HG02678 (cell line): ENCODE measurements around the gene CMTM4.

ENCODE experiments used
- ATAC-seq: cut with Tn5 transposase; IDR thresholded peaks from one replicate; pipeline ENCODE4 v1.9.1; 2021; ENCODE audit warnings: mild to moderate bottlenecking, moderate library complexity; ENCODE audit not compliant: unreplicated experiment

The CMTM4 gene

DNA sequence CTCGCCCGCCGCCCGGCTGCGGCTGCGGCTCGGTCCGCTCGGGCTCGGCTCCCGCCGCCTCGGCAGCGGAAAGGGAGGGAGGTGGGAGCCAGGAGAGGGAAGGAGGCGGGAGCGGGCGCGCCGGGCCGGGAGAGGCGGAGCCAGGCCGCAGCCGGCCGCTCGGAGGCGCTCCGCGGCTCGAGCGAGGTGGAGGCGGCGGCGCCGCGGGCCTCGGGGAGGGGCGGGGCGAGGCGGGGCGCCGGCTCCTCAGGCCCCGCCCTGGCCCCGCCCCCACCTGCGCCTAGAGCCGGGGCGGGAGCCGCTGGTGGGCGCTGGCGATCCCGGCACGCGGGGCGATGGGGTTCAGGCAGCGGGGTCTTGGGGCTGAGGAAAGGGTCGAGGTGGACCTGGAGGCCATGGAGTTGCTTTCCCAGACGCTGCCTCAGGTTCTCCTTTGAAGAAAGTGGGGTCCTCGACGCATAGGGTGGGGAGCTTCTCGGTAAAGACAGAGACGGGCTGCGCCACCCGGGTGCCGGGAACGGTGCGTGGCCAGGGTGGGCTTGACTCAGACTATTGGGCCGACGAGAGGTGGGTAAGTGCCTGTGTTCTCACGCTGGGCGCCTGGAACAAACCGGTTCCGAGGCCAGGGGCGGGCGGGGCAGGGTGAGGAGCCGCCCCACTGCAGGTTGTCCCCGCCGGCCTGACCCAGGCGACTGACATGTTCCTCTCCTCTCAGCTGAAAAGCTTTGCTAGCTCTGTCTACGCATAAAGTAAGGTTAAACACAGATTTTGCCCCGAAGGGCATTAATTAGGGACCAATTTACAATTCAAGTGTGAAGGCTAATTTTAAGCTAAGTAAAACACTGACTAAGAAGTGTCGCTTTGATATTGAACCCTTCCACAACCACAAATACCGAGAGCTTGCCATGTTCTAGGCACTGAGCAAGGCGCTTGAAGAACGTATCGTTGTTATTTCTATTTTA, at the start of gene CMTM4:
Gene CMTM4, minus strand, starts transcription at position 75 of the 962 bp plus-strand sequence. CDS start 218 bp downstream, outside the sequence.
- ATAC-seq = peak; percentile 91

DNA sequence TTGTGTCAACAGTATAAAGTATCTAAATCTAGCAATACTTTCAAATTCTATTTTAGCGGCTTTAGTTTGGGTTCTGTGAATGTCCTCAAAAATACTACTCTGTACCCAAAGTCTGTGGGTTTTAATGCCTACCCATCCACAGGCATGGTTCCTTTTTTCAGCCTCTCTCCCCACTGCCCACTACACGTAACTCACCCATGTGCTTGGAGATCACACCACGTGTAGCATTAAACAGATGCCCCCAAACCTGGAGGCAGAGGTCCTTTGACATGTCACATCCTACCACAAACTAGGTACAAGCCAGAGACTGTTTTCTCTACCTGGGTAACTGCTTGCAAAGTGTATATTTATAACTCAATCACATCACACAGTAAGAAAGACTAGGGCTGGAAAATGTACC, 49.5 kb upstream of the CMTM4 start:
- no peak for ATAC-seq

DNA sequence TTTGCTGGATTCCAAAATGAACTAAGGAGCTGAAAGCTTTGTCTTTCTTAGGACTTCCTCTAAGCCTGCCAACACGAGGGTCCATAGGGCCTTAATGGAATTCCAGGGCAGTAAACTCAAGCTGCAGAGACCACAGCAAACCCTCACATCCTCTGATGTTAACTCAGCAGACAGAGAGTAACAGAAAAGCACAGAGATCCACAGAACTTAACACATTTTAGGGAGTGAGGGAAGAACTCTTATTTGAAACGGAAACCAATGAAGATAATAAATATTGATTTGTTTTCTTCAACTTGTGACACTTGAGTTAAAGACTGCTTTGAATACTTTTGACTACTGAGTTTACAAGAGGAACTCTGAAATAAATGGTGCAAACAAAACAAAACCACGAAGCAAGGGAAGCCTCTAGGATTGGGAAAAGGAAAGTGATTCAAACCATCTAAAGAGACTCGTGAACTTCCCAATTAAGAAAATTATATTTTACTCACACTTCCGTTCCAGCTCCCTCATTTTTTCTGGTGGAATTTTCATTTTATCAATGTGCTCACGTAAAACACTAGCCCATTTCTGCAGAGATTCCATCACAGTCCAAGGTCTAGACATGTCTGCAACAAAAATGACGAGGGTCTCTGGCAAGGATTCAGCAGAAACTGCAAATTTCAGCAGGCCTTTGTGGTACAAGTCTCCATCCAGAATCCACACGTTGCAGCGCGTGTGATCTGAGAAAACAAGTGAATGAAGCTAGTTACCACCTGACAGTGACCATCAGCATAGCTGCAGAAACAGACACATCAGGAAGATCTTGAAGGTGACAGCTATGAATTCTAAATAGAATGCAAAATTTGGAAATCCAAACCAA, 45.6 kb upstream of the CMTM4 start:
- no peak for ATAC-seq

DNA sequence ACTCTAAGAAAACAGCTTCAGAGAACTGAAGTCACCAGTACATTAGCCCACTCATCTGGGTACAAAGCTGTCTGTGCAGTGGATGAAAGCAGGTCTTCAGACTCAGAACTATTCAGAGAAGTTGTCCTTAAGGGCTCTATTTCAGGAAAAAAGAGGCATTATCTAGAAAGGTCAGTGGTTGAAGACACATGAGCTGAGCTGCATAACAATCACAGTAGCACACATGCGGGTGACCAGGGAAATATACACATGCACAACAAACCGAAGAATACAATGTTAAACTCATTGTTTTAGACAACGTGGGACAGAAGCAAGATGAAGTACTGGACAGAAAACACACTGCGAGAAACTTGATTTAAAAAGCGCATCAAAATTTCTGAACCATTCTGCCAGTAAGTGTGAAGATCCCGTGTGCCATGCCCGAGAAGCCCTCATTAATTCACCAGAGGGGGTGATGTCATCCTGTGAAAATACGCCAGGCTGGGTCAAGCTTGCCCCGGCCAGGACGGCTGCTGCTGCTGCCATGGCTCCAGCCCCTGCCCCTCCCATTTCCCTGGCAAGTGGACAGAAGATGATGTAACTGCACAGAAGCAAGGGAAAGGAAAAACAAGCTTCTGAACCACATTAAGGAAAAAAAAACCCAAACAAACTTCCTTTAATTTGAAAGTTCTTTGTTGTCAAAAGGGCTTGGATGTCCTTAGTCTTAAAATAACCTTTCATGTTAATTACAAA, 44.8 kb upstream of the CMTM4 start:
- ATAC-seq = no peak

DNA sequence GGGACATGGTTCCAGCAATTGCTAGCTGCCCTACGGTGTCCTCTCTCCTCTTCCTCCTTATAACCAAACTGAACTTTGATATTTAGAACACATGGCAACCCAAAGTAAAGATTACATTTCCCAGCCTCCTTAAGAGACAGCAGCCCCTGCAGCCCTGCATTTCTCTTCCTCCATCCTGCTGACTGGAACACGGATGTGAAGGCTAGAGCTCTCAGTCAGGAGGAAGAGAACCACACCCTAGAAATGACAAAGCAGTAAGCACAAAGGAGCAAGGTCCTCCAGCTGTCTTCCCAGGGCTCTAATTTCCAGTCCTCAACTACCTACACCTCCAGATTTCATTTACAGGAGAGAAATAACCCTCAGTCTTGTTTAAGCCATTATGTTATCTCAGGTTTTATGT, 44.0 kb upstream of the CMTM4 start:
- ATAC-seq = no peak

DNA sequence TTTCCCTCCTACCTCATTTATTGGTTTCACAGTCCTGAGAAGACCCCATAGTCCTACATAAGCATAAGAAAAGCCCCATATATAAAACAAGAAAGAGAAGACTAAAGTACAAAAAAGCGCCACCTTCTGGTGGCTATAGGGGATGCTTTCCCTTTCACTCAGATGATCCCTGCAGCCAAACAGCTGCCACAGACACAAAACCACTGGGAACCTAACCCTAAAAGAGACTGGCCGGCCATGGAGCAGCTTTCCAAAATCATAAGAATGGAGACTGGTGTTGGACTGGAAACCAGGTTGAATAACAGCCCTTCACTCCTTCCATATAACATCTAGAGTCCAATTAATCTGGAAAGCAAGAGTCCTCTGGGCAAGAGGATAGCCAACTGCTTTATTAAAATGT, 43.5 kb upstream of the CMTM4 start:
- ATAC-seq = no peak

DNA sequence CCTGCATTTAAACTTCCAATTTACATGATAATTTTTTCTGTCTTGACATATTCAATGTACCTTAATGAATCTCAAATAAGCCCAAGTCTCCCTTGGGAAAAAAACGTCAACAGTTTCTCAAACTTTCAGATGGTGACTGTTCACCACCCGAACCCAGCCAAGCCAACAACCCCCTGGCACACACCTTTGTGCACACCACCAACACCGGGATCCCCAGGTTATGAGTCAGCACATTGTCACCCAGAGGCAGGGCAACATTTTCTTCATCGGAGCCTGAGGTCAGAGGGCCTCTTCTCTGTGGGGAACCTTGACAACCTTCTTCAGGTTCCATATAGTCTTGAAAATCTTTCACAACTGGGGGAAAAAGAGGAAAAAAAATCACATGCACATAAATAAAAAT, 39.3 kb upstream of the CMTM4 start:
- ATAC-seq = no peak

DNA sequence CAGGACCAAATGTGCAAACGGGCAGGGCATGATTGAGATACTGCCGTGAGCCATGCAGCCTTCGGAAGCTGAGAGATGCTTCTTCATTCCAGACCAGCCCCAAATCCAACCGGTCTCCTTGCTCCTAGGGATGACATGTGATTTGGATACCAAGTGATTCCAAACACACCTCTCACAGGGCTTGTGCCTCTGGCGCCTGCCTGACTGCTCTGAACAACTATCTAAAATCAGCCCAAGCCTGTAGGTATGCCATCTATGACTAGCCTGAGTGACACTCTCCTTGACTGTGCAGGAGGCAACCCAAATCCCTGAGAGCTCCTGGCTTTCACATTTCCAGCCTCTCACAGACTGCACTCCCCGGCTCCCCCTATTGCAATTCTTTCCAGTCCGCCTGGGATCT, 34.6 kb upstream of the CMTM4 start:
- no peak for ATAC-seq

DNA sequence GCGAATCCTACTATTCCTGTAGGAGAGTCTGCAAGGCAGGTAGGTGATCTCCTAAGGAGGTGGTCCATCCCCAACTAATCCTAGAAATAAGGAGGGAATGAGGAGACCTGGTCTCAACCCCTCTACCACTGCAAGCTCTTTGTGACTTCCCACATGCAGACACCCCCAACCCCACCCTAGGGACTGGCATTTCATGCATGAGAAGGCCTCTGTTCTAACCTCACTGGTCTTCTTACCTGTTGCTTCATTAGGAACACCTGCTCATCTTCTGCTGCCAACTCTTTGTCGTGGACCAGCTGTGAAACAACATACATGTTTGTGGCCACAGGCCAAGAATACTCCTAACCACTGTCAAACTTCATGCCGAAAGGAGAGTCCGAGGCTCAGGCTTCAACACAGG, 32.3 kb upstream of the CMTM4 start:
- no peak for ATAC-seq

DNA sequence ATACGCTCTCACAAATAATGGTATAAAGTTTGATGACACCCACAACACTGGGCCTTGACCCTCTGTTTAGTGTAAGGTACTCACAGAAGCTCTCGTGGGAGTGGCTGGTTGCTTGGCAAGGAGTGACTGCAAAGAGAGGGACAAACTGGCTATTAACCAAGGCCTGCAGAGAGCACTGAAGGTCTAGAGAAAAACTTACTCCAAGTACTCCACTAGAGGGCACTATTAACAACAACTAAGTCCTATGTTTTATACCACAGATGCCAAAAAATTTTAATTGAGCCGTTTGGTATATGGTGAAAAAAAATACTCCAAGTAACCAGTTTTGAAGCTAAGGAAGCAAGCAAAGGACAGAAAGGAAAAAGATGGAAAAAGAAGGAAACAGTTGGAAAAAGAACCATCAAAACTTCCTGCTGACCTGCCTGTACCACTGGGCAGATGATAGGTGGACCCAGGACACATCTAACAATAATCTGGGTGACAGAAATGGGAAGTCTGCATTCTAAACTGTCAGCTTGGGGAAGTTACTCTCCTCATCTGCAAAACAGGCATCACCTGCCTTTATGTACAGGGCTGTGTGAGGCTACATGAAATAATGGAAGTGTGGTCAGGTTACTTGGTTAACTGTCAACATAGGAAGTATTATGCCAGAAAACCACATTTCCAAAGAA, 31.7 kb upstream of the CMTM4 start:
- ATAC-seq = no peak

DNA sequence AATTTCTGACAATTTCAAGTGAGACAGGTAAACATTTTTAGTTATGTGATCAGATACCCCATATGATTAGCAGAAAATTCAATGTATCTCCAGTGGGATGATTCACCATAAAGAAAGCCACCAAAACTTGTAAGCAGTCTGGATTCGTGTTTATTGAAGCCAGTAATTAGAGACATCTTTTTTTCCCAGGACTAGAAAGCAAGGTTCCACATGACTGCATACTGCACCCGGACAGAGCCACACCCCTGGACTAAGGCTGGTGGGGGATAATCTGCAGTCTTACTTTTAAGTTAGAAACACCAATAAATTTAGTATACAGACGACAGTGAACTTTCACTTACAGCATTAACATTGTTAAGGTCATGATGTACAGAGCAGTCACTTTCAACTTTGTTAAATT, 24.2 kb upstream of the CMTM4 start:
- ATAC-seq = no peak

DNA sequence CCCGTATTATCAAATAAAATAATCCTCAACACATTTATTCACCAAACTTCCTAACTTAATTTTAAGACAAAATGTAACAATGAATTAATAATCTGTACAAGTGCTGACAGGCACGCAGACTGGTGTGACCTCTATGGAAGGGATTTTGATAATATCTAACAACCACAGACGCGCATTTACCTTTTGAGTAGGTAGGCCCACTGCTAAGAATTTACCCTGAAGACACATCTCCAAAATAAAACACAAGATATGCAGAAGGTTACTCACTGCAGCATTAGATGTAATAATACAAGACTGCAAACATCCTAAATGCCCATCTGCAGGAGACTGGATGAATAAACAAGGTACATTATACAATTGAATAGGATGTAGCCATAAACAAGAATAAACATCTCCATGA, 22.7 kb upstream of the CMTM4 start:
- ATAC-seq = no peak

DNA sequence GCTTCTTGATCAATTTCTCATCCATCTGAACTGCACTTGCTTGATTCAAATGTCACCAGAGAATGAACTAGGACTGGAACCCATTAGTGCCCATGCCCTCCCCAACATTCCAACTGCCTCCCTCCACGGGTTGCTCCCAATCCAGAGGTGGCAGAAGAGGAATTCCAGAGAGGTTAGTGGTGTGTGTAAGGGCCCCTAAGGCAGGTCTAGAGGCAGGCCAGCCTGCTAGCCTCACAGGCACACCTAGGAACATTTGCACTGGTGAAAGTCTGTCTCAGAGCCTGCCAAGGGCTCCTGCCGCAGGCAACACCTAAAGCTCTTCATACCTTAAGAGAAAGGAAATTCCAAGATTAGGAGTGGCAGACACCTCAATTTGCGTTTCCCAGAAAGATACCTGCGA, 21.2 kb upstream of the CMTM4 start:
- no peak for ATAC-seq

DNA sequence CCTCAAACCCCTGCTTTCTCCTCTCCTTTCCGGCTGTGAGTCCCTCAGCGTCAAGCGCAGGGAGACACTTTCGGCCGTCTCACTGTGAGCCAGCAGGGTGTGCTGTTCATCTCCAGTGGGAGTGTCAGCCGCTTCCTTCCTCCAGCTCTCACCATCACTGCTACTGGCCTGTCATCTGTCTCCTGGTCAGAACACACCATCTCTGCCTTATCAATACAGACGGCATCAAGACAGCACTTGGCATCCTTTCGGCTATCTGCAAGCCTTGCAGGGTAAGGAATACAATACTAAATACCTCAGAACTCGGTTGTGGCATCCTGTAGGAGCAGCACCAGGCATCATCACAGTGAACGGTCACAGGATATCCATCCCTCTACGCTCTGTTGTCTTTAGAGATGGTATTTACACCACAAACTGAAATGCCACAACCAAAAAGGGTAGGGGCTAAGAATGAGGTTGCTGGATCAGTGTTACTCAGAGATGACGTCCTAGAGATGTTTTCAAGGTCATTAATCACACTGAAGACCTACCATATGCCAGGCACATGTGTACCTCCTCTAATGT, 20.7 kb upstream of the CMTM4 start:
- ATAC-seq = no peak

DNA sequence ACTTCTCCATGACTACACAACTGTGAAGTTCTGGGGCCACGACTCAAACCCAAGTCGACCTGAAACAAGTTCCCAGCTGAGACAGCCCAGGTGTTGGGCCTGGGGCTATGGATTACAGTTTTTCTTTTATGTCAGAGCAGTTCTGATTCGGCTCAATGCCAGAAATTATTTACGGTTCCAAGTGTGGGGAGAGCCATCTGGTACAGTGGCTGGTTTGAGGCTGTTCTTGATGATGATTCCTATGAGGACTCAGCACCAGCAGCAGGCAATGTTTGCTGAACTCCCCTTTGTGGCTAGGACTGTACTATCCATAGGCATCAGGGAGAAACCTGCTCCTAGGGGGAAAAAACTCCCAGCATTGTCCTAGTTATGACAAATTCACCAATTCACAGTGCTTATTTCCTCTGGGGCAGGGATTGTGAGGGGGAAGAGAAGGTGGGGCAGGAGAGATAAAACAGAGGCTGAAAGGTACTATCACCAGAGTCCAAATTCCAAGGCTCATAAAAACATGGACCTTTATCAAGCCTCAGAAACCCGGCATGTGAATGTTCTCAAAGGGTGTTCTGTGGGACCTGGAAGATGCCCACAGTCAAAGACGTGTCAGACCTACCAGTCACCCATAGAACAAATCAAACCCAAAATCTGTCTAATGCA, 18.2 kb upstream of the CMTM4 start:
- ATAC-seq = no peak

DNA sequence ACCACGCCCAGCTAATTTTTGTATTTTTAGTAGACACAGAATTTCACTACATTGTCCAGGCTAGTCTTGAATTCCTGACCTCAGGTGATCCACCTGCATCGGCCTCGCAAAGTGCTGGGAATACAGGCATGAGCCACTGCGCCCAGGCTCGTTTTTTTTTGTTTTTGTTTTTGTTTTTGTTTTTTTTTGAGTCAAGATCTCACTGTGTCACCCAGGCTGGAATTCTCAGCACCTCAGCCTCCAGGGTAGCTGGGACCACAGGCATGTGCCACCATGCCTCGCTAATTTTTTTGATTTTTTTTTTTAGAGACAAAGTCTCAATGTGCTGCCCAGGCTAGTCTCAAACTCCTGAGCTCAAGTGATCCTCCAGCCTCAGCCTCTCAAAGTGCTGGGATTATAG, 17.5 kb upstream of the CMTM4 start:
- ATAC-seq = no peak

DNA sequence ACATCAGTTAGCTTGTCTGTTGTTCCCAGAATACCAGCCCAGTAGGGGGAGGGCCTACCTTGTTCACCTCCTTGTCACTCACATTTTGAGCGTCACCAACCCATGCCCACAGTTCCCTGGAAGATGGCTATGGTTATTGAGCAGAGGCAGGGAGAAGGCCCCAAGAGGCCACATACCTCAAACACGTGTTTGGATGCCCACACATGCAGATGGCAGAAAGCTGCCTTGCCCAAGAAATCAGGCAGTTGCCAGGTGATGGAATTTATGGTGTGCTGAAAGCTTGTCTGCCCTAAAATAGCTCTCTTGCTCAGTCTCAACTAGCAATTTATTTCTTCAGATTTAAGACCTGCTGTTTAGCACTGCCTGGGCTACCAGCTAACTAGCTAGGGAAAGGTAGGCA, 16.5 kb upstream of the CMTM4 start:
- no peak for ATAC-seq

DNA sequence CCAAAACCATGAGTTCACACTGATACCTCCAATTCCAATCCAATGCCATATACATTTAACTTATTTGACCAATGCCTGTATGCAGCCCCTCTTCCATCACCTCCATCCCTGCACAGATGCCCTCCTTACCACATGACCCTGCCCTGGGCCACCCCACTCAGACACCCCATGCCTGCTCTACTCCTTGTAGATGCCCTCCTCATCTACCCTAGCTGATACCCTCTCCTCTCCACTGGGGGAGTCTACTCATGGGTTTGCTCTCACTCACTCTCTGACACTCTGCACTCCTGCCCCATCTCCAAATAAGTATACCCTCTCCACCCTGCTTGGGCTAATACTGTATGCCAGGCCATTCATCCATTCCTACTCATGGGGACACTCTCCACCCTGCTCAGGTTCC, 16.0 kb upstream of the CMTM4 start:
- ATAC-seq = no peak

DNA sequence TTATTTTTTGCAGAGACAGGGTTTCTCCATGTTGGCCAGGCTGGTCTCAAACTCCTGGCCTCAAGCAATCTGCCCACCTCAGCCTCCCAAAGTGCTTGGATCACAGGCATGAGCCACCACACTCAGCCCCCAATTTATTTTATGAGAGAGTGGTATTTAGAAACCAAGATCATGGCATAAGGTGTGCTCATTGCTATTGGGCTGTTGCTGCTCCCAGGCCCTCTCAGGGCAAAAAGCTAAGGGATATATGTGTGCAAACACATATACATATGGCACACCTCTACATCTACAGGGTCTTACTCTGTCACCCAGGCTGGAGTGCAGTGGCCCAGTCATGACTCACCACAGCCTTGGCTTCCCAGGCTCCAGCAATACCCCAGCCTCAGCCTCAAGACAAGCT, 15.0 kb upstream of the CMTM4 start:
- ATAC-seq = no peak

DNA sequence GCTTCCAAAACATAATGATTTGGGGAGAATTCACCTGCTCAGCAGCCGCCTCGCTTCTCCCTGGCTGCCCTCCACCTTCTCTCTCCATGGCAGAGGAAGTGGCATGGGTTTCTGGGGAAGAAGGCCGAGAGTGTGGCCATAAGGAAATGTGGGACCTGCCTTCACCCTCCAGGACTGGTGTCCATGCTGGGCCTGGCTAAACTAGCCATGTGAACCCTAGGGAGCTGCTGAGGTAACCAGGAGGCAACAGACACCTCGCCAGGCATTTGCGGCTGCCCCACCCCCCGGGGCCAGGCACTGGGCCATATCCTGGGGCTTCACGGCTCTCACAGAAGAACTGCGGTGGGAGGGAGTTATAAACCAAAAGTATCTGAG, 9.9 kb upstream of the CMTM4 start:
- no peak for ATAC-seq
